ENCODE measurements around the gene CCDC9B.
A peak's percentile ranks its signal among the peaks of the same experiment; 100 is the strongest.

Gene CCDC9B

GRCh38 chr15:40340740-40341400 lies at the start of gene CCDC9B:
Gene CCDC9B (minus strand): TSS chr15:40340939. CDS start chr15:40340819, 120 bp downstream.
- H3K9ac ChIP-seq (ENCODE audit: low read length) = no peak within 1 kb of the TSS
- no peak within 1 kb of the TSS for H3K27ac ChIP-seq (ENCODE audit: low read length)
- H3K27me3 ChIP-seq (ENCODE audit: control insufficient read depth, insufficient read depth, low read length) = peaks cover 6% of the 10 kb centered on the region
- H3K4me1 ChIP-seq (ENCODE audit: control insufficient read depth, low read depth, low read length) = no peaks in the 10 kb centered on the region
- H3K9me3 ChIP-seq (ENCODE audit: control insufficient read depth, low read depth, low read length) = no peaks in the 10 kb centered on the region
- H3K36me3 ChIP-seq (ENCODE audit: control insufficient read depth, low read depth, low read length) = no peaks in the 10 kb centered on the region
- no peak within 1 kb of the TSS for H3K4me3 ChIP-seq (ENCODE audit: low read length)

GRCh38 chr15:40389824-40390595 lies 49.3 kb upstream of the CCDC9B start:
- Histone ChIP-seq H3K36me3 (ENCODE audit: control insufficient read depth, low read depth, low read length) (peaks cover 68% of the 10 kb centered on the region), H3K4me3 (ENCODE audit: low read length) (no peak overlapping the region), H3K9ac (ENCODE audit: low read length) (no peak overlapping the region), H3K4me1 (ENCODE audit: control insufficient read depth, low read depth, low read length) (no peaks in the 10 kb centered on the region), H3K27ac (ENCODE audit: low read length) (no peak overlapping the region), H3K27me3 (ENCODE audit: control insufficient read depth, insufficient read depth, low read length) (no peaks in the 10 kb centered on the region), H3K9me3 (ENCODE audit: control insufficient read depth, low read depth, low read length) (no peaks in the 10 kb centered on the region)

- Histone ChIP-seq H3K9me3 (ENCODE audit: control insufficient read depth, low read depth, low read length) (no peaks in the 10 kb centered on the region), H3K4me1 (ENCODE audit: control insufficient read depth, low read depth, low read length) (no peaks in the 10 kb centered on the region), H3K4me3 (ENCODE audit: low read length) (no peak overlapping the region), H3K9ac (ENCODE audit: low read length) (no peak overlapping the region), H3K36me3 (ENCODE audit: control insufficient read depth, low read depth, low read length) (peaks cover 66% of the 10 kb centered on the region), H3K27ac (ENCODE audit: low read length) (no peak overlapping the region), H3K27me3 (ENCODE audit: control insufficient read depth, insufficient read depth, low read length) (no peaks in the 10 kb centered on the region)
These were observed 48.4 kb upstream of the CCDC9B start for GRCh38 chr15:40388941-40389823.

- Histone ChIP-seq H3K9ac (ENCODE audit: low read length) (no peak overlapping the region), H3K36me3 (ENCODE audit: control insufficient read depth, low read depth, low read length) (peaks cover 41% of the 10 kb centered on the region), H3K4me3 (ENCODE audit: low read length) (no peak overlapping the region), H3K9me3 (ENCODE audit: control insufficient read depth, low read depth, low read length) (no peaks in the 10 kb centered on the region), H3K27me3 (ENCODE audit: control insufficient read depth, insufficient read depth, low read length) (no peaks in the 10 kb centered on the region), H3K27ac (ENCODE audit: low read length) (no peak overlapping the region), H3K4me1 (ENCODE audit: control insufficient read depth, low read depth, low read length) (peaks cover 3% of the 10 kb centered on the region)
These were observed 45.7 kb upstream of the CCDC9B start for GRCh38 chr15:40386480-40386879.

- Histone ChIP-seq H3K27ac (ENCODE audit: low read length) (peak within 1 kb of the TSS; percentile 87), H3K9ac (ENCODE audit: low read length) (peak within 1 kb of the TSS; percentile 77), H3K4me1 (ENCODE audit: control insufficient read depth, low read depth, low read length) (peaks cover 3% of the 10 kb centered on the region), H3K27me3 (ENCODE audit: control insufficient read depth, insufficient read depth, low read length) (no peaks in the 10 kb centered on the region), H3K4me3 (ENCODE audit: low read length) (peak within 1 kb of the TSS; percentile 87), H3K36me3 (ENCODE audit: control insufficient read depth, low read depth, low read length) (peaks cover 17% of the 10 kb centered on the region), H3K9me3 (ENCODE audit: control insufficient read depth, low read depth, low read length) (no peaks in the 10 kb centered on the region)
These were observed 42.1 kb upstream of the CCDC9B start, which contains the start of gene KNSTRN for GRCh38 chr15:40382580-40383456. Gene KNSTRN (plus strand): TSS chr15:40382721. CDS start chr15:40382836, 115 bp downstream.

- Histone ChIP-seq H3K36me3 (ENCODE audit: control insufficient read depth, low read depth, low read length) (peaks cover 8% of the 10 kb centered on the region), H3K9me3 (ENCODE audit: control insufficient read depth, low read depth, low read length) (no peaks in the 10 kb centered on the region), H3K9ac (ENCODE audit: low read length) (peak overlapping the region; percentile 64), H3K27ac (ENCODE audit: low read length) (peak overlapping the region; percentile 87), H3K4me3 (ENCODE audit: low read length) (peak overlapping the region; percentile 87), H3K27me3 (ENCODE audit: control insufficient read depth, insufficient read depth, low read length) (no peaks in the 10 kb centered on the region), H3K4me1 (ENCODE audit: control insufficient read depth, low read depth, low read length) (peaks cover 3% of the 10 kb centered on the region)
These were observed 41.2 kb upstream of the CCDC9B start for GRCh38 chr15:40381818-40382529.

GRCh38 chr15:40380636-40381035 lies 39.9 kb upstream of the CCDC9B start:
- no peaks in the 10 kb centered on the region for H3K36me3 ChIP-seq (ENCODE audit: control insufficient read depth, low read depth, low read length)
- H3K4me1 ChIP-seq (ENCODE audit: control insufficient read depth, low read depth, low read length) = peaks cover 3% of the 10 kb centered on the region
- no peak overlapping the region for H3K27ac ChIP-seq (ENCODE audit: low read length)
- no peak overlapping the region for H3K4me3 ChIP-seq (ENCODE audit: low read length)
- no peak overlapping the region for H3K9ac ChIP-seq (ENCODE audit: low read length)
- no peaks in the 10 kb centered on the region for H3K27me3 ChIP-seq (ENCODE audit: control insufficient read depth, insufficient read depth, low read length)
- no peaks in the 10 kb centered on the region for H3K9me3 ChIP-seq (ENCODE audit: control insufficient read depth, low read depth, low read length)

- Histone ChIP-seq H3K4me3 (ENCODE audit: low read length) (no peak overlapping the region), H3K9ac (ENCODE audit: low read length) (no peak overlapping the region)
These were observed 39.1 kb upstream of the CCDC9B start for GRCh38 chr15:40379853-40380252.

GRCh38 chr15:40379374-40379773 lies 38.6 kb upstream of the CCDC9B start:
- no peaks in the 10 kb centered on the region for H3K27me3 ChIP-seq (ENCODE audit: control insufficient read depth, insufficient read depth, low read length)

More at GRCh38 chr15:40379853-40380252, 39.1 kb upstream of the CCDC9B start:
- H3K9me3 ChIP-seq (ENCODE audit: control insufficient read depth, low read depth, low read length) = no peaks in the 10 kb centered on the region
- H3K36me3 ChIP-seq (ENCODE audit: control insufficient read depth, low read depth, low read length) = no peaks in the 10 kb centered on the region
- H3K27me3 ChIP-seq (ENCODE audit: control insufficient read depth, insufficient read depth, low read length) = no peaks in the 10 kb centered on the region
- peaks cover 3% of the 10 kb centered on the region for H3K4me1 ChIP-seq (ENCODE audit: control insufficient read depth, low read depth, low read length)
- H3K27ac ChIP-seq (ENCODE audit: low read length) = no peak overlapping the region

GRCh38 chr15:40377606-40378005 lies 36.9 kb upstream of the CCDC9B start:
- no peaks in the 10 kb centered on the region for H3K27me3 ChIP-seq (ENCODE audit: control insufficient read depth, insufficient read depth, low read length)

More at GRCh38 chr15:40379374-40379773, 38.6 kb upstream of the CCDC9B start:
- Histone ChIP-seq H3K4me1 (ENCODE audit: control insufficient read depth, low read depth, low read length) (peaks cover 3% of the 10 kb centered on the region), H3K4me3 (ENCODE audit: low read length) (no peak overlapping the region), H3K27ac (ENCODE audit: low read length) (no peak overlapping the region), H3K9ac (ENCODE audit: low read length) (no peak overlapping the region), H3K36me3 (ENCODE audit: control insufficient read depth, low read depth, low read length) (no peaks in the 10 kb centered on the region), H3K9me3 (ENCODE audit: control insufficient read depth, low read depth, low read length) (no peaks in the 10 kb centered on the region)

More at GRCh38 chr15:40377606-40378005, 36.9 kb upstream of the CCDC9B start:
- H3K4me3 ChIP-seq (ENCODE audit: low read length) = no peak overlapping the region
- H3K4me1 ChIP-seq (ENCODE audit: control insufficient read depth, low read depth, low read length) = no peaks in the 10 kb centered on the region
- H3K36me3 ChIP-seq (ENCODE audit: control insufficient read depth, low read depth, low read length) = no peaks in the 10 kb centered on the region
- no peak overlapping the region for H3K27ac ChIP-seq (ENCODE audit: low read length)
- H3K9ac ChIP-seq (ENCODE audit: low read length) = no peak overlapping the region
- no peaks in the 10 kb centered on the region for H3K9me3 ChIP-seq (ENCODE audit: control insufficient read depth, low read depth, low read length)
